Measurements from ENCODE around the gene XYLT1. TPM values are rescaled to one million over a fixed set of nuclear protein-coding genes. Genes with fewer than 3 reads are reported as not detected.

XYLT1 gene
- total and polyA plus RNA-seq, 12 donors: 0.29 to 4.0 (median 1.6) TPM

- Histone ChIP-seq H3K9me3 (no peaks in the 10 kb centered on the region), H3K27ac (no peak overlapping the region), H3K27me3 (no peaks in the 10 kb centered on the region), H3K4me1 (peaks cover 0 to 40% (median 0%) of the 10 kb centered on the region in 9 donors), H3K4me3 (no peak overlapping the region), H3K36me3 (no peaks in the 10 kb centered on the region)
- ATAC-seq (no peak), DNase-seq (no peak)
- 66 to 82% methylated on average over 8 of the region's 8 CpGs for WGBS, 2 donors
- intact Hi-C loops (cut with DNase I): loop anchor here in 2 of 10 donors (5.0 to 10.0 kb wide), 3 partner anchors 61 to 379 kb away; no protein-coding TSS in a partner anchor
- no peak for TF ChIP-seq CTCF (IDR thresholded peaks at IDR 0.05)
Observed at GRCh38 chr16:17453364-17454038, 17.3 kb downstream of the XYLT1 start.

GRCh38 chr16:17452922-17453321 lies 17.8 kb downstream of the XYLT1 start:
- intact Hi-C loops (cut with DNase I): loop anchor here in 2 of 10 donors (5.0 to 10.0 kb wide), 3 partner anchors 62 to 378 kb away; no protein-coding TSS in a partner anchor
- H3K4me1 ChIP-seq: peaks cover 0 to 46% (median 0%) of the 10 kb centered on the region in 9 donors
- no peak for ATAC-seq
- no peaks in the 10 kb centered on the region for H3K36me3 ChIP-seq
- no peaks in the 10 kb centered on the region for H3K27me3 ChIP-seq
- no peak overlapping the region for H3K4me3 ChIP-seq
- DNase-seq: no peak
- no peaks in the 10 kb centered on the region for H3K9me3 ChIP-seq
- H3K27ac ChIP-seq: no peak overlapping the region
- no peak for TF ChIP-seq CTCF (IDR thresholded peaks at IDR 0.05)
- WGBS, 2 donors: 79 to 85% methylated on average over 2 of the region's 2 CpGs

- no peak for TF ChIP-seq CTCF (IDR thresholded peaks at IDR 0.05)
- Histone ChIP-seq H3K9me3 (no peaks in the 10 kb centered on the region), H3K4me1 (peaks cover 0 to 52% (median 6%) of the 10 kb centered on the region in 9 donors), H3K4me3 (no peak overlapping the region), H3K36me3 (no peaks in the 10 kb centered on the region), H3K27ac (peak overlapping the region in 1 of 10 donors; percentile 36), H3K27me3 (no peaks in the 10 kb centered on the region)
- WGBS, 2 donors: 88 to 90% methylated on average over 3 of the region's 3 CpGs
- no peak for DNase-seq
- intact Hi-C loops (cut with DNase I): loop anchor here in 2 of 10 donors (5.0 to 10.0 kb wide), 3 partner anchors 63 to 377 kb away; no protein-coding TSS in a partner anchor
- peak in 1 of 8 donors; percentile 27 for ATAC-seq
Observed at GRCh38 chr16:17451843-17452242, 18.9 kb downstream of the XYLT1 start.

GRCh38 chr16:17450291-17450690 lies 20.5 kb downstream of the XYLT1 start:
- H3K9me3 ChIP-seq: no peaks in the 10 kb centered on the region
- H3K27me3 ChIP-seq: no peaks in the 10 kb centered on the region
- no peak for DNase-seq
- H3K36me3 ChIP-seq: peaks cover 0 to 4% (median 0%) of the 10 kb centered on the region in 9 donors
- 86 to 90% methylated on average over 7 of the region's 7 CpGs for WGBS, 2 donors
- ATAC-seq: no peak
- no peak for TF ChIP-seq CTCF (IDR thresholded peaks at IDR 0.05)
- H3K4me3 ChIP-seq: no peak overlapping the region
- intact Hi-C loops (cut with DNase I): loop anchor here in 2 of 10 donors (5.0 to 10.0 kb wide), 3 partner anchors 65 to 375 kb away; no protein-coding TSS in a partner anchor
- H3K27ac ChIP-seq: no peak overlapping the region
- peaks cover 0 to 52% (median 12%) of the 10 kb centered on the region in 9 donors for H3K4me1 ChIP-seq

Measured in heart right ventricle (tissue), 16 donors.